ENCODE measurements around the gene SLC12A4. TPM values are rescaled to one million over a fixed set of nuclear protein-coding genes. Genes with fewer than 3 reads are reported as not detected.

Gene SLC12A4
- total and polyA plus RNA-seq, 4 donors, result 8.0 to 37.3 (median 17.1) TPM

DNA sequence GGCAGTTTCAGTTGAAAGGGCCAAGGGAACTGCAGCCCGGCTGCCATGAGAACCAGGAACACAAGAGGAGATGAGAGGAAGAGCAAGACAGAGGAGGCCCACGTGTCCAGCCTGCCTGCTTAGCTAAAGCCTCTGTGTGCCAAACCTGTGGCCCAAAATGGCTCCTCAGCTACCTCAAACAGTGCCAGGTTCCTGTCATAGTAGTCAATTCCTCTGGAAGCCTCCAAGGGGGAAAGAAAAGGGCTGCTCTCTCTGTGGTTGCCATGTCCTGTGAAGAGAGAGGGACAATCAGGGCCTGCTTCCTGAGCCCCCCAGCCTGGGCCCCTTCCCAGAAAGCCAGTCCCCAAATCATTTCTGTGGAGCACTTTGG, 5.2 kb downstream of the SLC12A4 start:
- no peak for DNase-seq (ENCODE audit: low spot score)

DNA sequence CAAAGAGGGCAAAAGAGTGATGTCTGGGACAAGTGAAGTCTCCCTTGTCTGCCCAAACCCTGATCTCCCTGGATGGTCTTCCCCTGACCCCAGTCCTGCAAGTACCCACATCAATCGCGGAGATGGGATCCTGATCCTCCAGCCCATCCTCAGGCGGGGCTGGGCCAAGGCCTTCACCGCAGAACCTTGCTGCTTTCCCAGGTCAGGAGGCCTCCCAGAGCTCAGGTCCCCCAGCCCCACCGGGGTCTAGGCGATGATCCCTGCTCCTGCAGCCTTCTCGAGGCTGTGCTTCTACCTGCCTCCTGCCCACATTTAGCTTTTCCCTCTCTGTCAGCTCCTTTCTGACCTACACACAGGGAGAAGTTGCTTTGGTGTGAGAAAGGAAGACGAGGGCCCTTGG, 6.3 kb downstream of the SLC12A4 start:
- no peak for TF ChIP-seq GABPA (IDR thresholded peaks at IDR 0.05 in 1 of 2, conservative IDR thresholded peaks at IDR 0.05 in 1 of 2)
- Histone ChIP-seq H3K4me1 (ENCODE audit: control insufficient read depth in 4 of 4, insufficient read depth in 4 of 4, low read length in 3 of 4) (peaks cover 9 to 33% (median 20%) of the 10 kb centered on the region in 4 donors), H3K9me3 (ENCODE audit: control insufficient read depth in 4 of 4, low read length in 3 of 4) (no peaks in the 10 kb centered on the region), H3K36me3 (ENCODE audit: control insufficient read depth in 4 of 4, insufficient read depth in 3 of 4, low read depth in 1 of 4, low read length in 3 of 4) (peaks cover 0 to 13% (median 3%) of the 10 kb centered on the region in 4 donors), H3K27ac (ENCODE audit: low read depth in 1 of 2, low read length in 2 of 2) (peak overlapping the region; percentile 27), H3K9ac (ENCODE audit: low read depth in 1 of 2, low read length in 2 of 2) (no peak overlapping the region), H3K27me3 (ENCODE audit: control insufficient read depth in 4 of 4, insufficient read depth in 4 of 4, low read length in 3 of 4) (no peaks in the 10 kb centered on the region), H3K4me3 (ENCODE audit: low read depth in 1 of 3, low read length in 3 of 3) (no peak overlapping the region)
- no peak for DNase-seq (ENCODE audit: low spot score)
- 93% methylated on average over 8 of the region's 8 CpGs for WGBS

More for the DNA sequence above, 5.2 kb downstream of the SLC12A4 start:
- H3K9ac ChIP-seq (ENCODE audit: low read depth in 1 of 2, low read length in 2 of 2), result no peak overlapping the region
- no peak for TF ChIP-seq FOXA1 (IDR thresholded peaks at IDR 0.05)
- TF ChIP-seq JUND (IDR thresholded peaks at IDR 0.05), result no peak
- no peak for TF ChIP-seq MAX (IDR thresholded peaks at IDR 0.05)
- TF ChIP-seq EGR1 (IDR thresholded peaks at IDR 0.05; ENCODE audit: low read depth in 2 of 2), result no peak
- no peak for TF ChIP-seq GABPA (IDR thresholded peaks at IDR 0.05 in 1 of 2, conservative IDR thresholded peaks at IDR 0.05 in 1 of 2)
- TF ChIP-seq TAF1 (conservative IDR thresholded peaks at IDR 0.05), result no peak
- no peak for TF ChIP-seq SP1 (IDR thresholded peaks at IDR 0.05)
- TF ChIP-seq YY1 (IDR thresholded peaks at IDR 0.05), result no peak
- TF ChIP-seq RXRA (IDR thresholded peaks at IDR 0.05), result no peak
- TF ChIP-seq, protein P1, sequence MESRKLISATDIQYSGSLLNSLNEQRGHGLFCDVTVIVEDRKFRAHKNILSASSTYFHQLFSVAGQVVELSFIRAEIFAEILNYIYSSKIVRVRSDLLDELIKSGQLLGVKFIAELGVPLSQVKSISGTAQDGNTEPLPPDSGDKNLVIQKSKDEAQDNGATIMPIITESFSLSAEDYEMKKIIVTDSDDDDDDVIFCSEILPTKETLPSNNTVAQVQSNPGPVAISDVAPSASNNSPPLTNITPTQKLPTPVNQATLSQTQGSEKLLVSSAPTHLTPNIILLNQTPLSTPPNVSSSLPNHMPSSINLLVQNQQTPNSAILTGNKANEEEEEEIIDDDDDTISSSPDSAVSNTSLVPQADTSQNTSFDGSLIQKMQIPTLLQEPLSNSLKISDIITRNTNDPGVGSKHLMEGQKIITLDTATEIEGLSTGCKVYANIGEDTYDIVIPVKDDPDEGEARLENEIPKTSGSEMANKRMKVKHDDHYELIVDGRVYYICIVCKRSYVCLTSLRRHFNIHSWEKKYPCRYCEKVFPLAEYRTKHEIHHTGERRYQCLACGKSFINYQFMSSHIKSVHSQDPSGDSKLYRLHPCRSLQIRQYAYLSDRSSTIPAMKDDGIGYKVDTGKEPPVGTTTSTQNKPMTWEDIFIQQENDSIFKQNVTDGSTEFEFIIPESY (IDR thresholded peaks at IDR 0.05), result no peak
- no peak for TF ChIP-seq CTCF (IDR thresholded peaks at IDR 0.05; ENCODE audit: low read depth, low read length, missing input control)
- 76% methylated on average over 2 of the region's 2 CpGs for WGBS
- peaks cover 9 to 40% (median 26%) of the 10 kb centered on the region in 4 donors for H3K4me1 ChIP-seq (ENCODE audit: control insufficient read depth in 4 of 4, insufficient read depth in 4 of 4, low read length in 3 of 4)
- H3K9me3 ChIP-seq (ENCODE audit: control insufficient read depth in 4 of 4, low read length in 3 of 4), result no peaks in the 10 kb centered on the region
- H3K27me3 ChIP-seq (ENCODE audit: control insufficient read depth in 4 of 4, insufficient read depth in 4 of 4, low read length in 3 of 4), result no peaks in the 10 kb centered on the region
- H3K36me3 ChIP-seq (ENCODE audit: control insufficient read depth in 4 of 4, insufficient read depth in 3 of 4, low read depth in 1 of 4, low read length in 3 of 4), result peaks cover 0 to 6% (median 2%) of the 10 kb centered on the region in 4 donors
- H3K27ac ChIP-seq (ENCODE audit: low read depth in 1 of 2, low read length in 2 of 2), result no peak overlapping the region
- no peak overlapping the region for H3K4me3 ChIP-seq (ENCODE audit: low read depth in 1 of 3, low read length in 3 of 3)

DNA sequence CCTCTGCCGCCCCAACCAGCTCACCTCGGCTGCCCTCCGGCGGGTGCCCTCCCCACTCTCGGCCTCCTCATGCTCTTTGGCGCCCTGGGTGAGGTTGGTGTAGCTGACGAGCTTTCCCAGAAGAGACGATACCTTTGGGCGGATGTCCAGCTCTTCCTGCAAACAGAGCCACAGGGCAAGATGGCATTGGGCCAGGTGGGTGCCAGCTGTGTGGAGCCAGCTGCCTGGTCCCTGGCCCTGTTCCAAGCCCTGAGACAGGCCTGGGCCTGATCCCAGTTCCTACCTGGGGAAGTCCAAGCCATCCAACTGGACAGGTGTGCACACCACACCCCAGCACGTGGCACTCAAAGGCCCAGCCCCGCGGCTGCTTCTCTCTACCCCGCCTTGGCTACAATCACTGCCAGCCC, 6.9 kb downstream of the SLC12A4 start:
- no peaks in the 10 kb centered on the region for H3K27me3 ChIP-seq (ENCODE audit: control insufficient read depth in 4 of 4, insufficient read depth in 4 of 4, low read length in 3 of 4)
- peaks cover 9 to 27% (median 14%) of the 10 kb centered on the region in 4 donors for H3K4me1 ChIP-seq (ENCODE audit: control insufficient read depth in 4 of 4, insufficient read depth in 4 of 4, low read length in 3 of 4)
- peaks cover 0 to 13% (median 3%) of the 10 kb centered on the region in 4 donors for H3K36me3 ChIP-seq (ENCODE audit: control insufficient read depth in 4 of 4, insufficient read depth in 3 of 4, low read depth in 1 of 4, low read length in 3 of 4)
- WGBS, result 33% methylated on average over 13 of the region's 13 CpGs
- DNase-seq (ENCODE audit: low spot score), result no peak
- H3K27ac ChIP-seq (ENCODE audit: low read depth in 1 of 2, low read length in 2 of 2), result peak overlapping the region; percentile 27 to 42
- no peaks in the 10 kb centered on the region for H3K9me3 ChIP-seq (ENCODE audit: control insufficient read depth in 4 of 4, low read length in 3 of 4)
- no peak overlapping the region for H3K4me3 ChIP-seq (ENCODE audit: low read depth in 1 of 3, low read length in 3 of 3)
- no peak overlapping the region for H3K9ac ChIP-seq (ENCODE audit: low read depth in 1 of 2, low read length in 2 of 2)
- TF ChIP-seq, protein P2, sequence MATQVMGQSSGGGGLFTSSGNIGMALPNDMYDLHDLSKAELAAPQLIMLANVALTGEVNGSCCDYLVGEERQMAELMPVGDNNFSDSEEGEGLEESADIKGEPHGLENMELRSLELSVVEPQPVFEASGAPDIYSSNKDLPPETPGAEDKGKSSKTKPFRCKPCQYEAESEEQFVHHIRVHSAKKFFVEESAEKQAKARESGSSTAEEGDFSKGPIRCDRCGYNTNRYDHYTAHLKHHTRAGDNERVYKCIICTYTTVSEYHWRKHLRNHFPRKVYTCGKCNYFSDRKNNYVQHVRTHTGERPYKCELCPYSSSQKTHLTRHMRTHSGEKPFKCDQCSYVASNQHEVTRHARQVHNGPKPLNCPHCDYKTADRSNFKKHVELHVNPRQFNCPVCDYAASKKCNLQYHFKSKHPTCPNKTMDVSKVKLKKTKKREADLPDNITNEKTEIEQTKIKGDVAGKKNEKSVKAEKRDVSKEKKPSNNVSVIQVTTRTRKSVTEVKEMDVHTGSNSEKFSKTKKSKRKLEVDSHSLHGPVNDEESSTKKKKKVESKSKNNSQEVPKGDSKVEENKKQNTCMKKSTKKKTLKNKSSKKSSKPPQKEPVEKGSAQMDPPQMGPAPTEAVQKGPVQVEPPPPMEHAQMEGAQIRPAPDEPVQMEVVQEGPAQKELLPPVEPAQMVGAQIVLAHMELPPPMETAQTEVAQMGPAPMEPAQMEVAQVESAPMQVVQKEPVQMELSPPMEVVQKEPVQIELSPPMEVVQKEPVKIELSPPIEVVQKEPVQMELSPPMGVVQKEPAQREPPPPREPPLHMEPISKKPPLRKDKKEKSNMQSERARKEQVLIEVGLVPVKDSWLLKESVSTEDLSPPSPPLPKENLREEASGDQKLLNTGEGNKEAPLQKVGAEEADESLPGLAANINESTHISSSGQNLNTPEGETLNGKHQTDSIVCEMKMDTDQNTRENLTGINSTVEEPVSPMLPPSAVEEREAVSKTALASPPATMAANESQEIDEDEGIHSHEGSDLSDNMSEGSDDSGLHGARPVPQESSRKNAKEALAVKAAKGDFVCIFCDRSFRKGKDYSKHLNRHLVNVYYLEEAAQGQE (IDR thresholded peaks at IDR 0.05), result peak; percentile 32
- peak; percentile 18 for TF ChIP-seq FOXA2 (IDR thresholded peaks at IDR 0.05)
- TF ChIP-seq, protein P3, sequence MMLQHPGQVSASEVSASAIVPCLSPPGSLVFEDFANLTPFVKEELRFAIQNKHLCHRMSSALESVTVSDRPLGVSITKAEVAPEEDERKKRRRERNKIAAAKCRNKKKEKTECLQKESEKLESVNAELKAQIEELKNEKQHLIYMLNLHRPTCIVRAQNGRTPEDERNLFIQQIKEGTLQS (IDR thresholded peaks at IDR 0.05), result no peak
- no peak for TF ChIP-seq HNF4G (IDR thresholded peaks at IDR 0.05)
- TF ChIP-seq RXRA (IDR thresholded peaks at IDR 0.05), result peak; percentile 95 to 97
- peak; percentile 33 to 77 for TF ChIP-seq HNF4A (conservative IDR thresholded peaks at IDR 0.05)
- no peak for TF ChIP-seq EGR1 (IDR thresholded peaks at IDR 0.05; ENCODE audit: low read depth in 2 of 2)
- peak; percentile 26 for TF ChIP-seq YY1 (IDR thresholded peaks at IDR 0.05)
- peak; percentile 79 for TF ChIP-seq SP1 (IDR thresholded peaks at IDR 0.05)
- TF ChIP-seq CTCF (IDR thresholded peaks at IDR 0.05; ENCODE audit: low read depth, low read length, missing input control), result no peak
- peak in 1 of 2 donors; percentile 52 for TF ChIP-seq GABPA (IDR thresholded peaks at IDR 0.05 in 1 of 2, conservative IDR thresholded peaks at IDR 0.05 in 1 of 2)
- TF ChIP-seq JUND (IDR thresholded peaks at IDR 0.05), result peak in 1 of 2 donors; percentile 53
- TF ChIP-seq RAD21 (IDR thresholded peaks at IDR 0.05), result peak in 1 of 2 donors; percentile 35

Data from liver (tissue), 9 donors.